Transverse colon (tissue), 4 donors: ENCODE measurements around the gene VPS41.

Experiments
- CTCF ChIP-seq, 5 experiments: fragments of 200-600 bp in 3 of 5; fragments of 450-650 bp in 2 of 5; sonication (generic) in 3 of 5; IDR thresholded peaks; 1 replicate in 2 of 5; 2 replicates in 3 of 5; pipeline ENCODE4 v1.5.1; 2016 to 2017; ENCODE audit warnings: antibody characterized with exemption in 5 of 5, inconsistent platforms in 3 of 5, mild to moderate bottlenecking in 2 of 5, moderate library complexity in 1 of 5
- EP300 ChIP-seq: sonication (generic); formaldehyde crosslinking; IDR thresholded peaks from one replicate; pipeline ENCODE4 v1.6.1; 2017; ENCODE audit warnings: antibody characterized with exemption, low read depth
- POLR2A ChIP-seq: fragments of 450-650 bp; IDR thresholded peaks from one replicate; pipeline ENCODE4 v1.6.1; 2016; ENCODE audit warnings: antibody characterized with exemption, mild to moderate bottlenecking, moderate library complexity
- POLR2AphosphoS5 ChIP-seq, 3 donors: sonication (generic); formaldehyde crosslinking; IDR thresholded peaks; one replicate each; pipeline ENCODE4 v1.6.1; 2016; ENCODE audit warnings: antibody characterized with exemption in 3 of 3

GRCh38 chr7:38817526-38817925, 91.5 kb downstream of the VPS41 start:
- no peak for TF ChIP-seq CTCF (IDR thresholded peaks at IDR 0.05)
- no peak for TF ChIP-seq POLR2AphosphoS5 (IDR thresholded peaks at IDR 0.05)
- no peak for TF ChIP-seq POLR2A
- TF ChIP-seq EP300, result no peak
